ENCODE results near the gene FMO3. TPM values are rescaled to one million over a fixed set of nuclear protein-coding genes. Genes with fewer than 3 reads are reported as not detected.

The FMO3 gene
- total and polyA plus RNA-seq, 2 of the 4 experiments (the other 2 are of a cell fraction): under 0.01 to 0.10 TPM

- WGBS, 2 experiments (ENCODE audit: extremely low coverage in 2 of 2, insufficient read length in 1 of 2): no CpG with 5 or more reads among the region's 5 CpGs
- Histone ChIP-seq H4K8ac (ENCODE audit: low read depth in 2 of 2, low read length in 2 of 2) (no peak overlapping the region), H2BK15ac (ENCODE audit: low read depth, low read length) (no peak overlapping the region), H3K14ac (replicated peaks; ENCODE audit: low read depth, low read length) (no peak overlapping the region), H3K4me1 (ENCODE audit: control insufficient read depth, insufficient read depth, low read length) (peaks cover 13% of the 10 kb centered on the region), H4K5ac (ENCODE audit: low read depth, low read length) (peak overlapping the region; percentile 92; the same call in 1 of the 2 replicates), H2BK20ac (ENCODE audit: low read depth, low read length) (no peak overlapping the region; the same call in 1 of the 2 replicates), H2AK5ac (ENCODE audit: low read depth, low read length) (peak overlapping the region; percentile 26; the same call in 1 of the 2 replicates), H3K9ac (ENCODE audit: low read depth, low read length) (no peak overlapping the region), H3K36me3 (ENCODE audit: control insufficient read depth, insufficient read depth, low read length) (no peaks in the 10 kb centered on the region), H3K27ac (ENCODE audit: insufficient read depth, low read length) (peak overlapping the region; percentile 88; the same call in 1 of the 2 replicates), H4K91ac (ENCODE audit: insufficient read depth, low read depth, low read length) (no peak overlapping the region), H3K23ac (ENCODE audit: low read depth, low read length) (no peak overlapping the region), H3K18ac (ENCODE audit: low read depth, low read length) (peak overlapping the region; percentile 93; the same call in 1 of the 2 replicates), H2AFZ (replicated peaks; ENCODE audit: low read length, poor library complexity) (no peak overlapping the region), H4K20me1 (ENCODE audit: insufficient read depth, low read length) (no peaks in the 10 kb centered on the region), H3K4me2 (ENCODE audit: low read depth, low read length) (no peak overlapping the region), H2BK5ac (ENCODE audit: low read depth, low read length, poor library complexity, severe bottlenecking) (no peak overlapping the region), H3K56ac (ENCODE audit: extremely low read depth, insufficient read depth, low read length) (no peak overlapping the region), H2AK9ac (replicated peaks; ENCODE audit: low read depth, low read length, poor library complexity) (no peak overlapping the region), H3K79me1 (ENCODE audit: low read depth in 1 of 2, low read length in 2 of 2) (no peaks in the 10 kb centered on the region), H3K9me1 (ENCODE audit: insufficient read depth, low read length) (no peaks in the 10 kb centered on the region; the same call in 1 of the 2 replicates), H3K27me3 (ENCODE audit: control insufficient read depth, insufficient read depth, low read length) (no peaks in the 10 kb centered on the region; the same call in 1 of the 2 replicates), H3K4ac (ENCODE audit: low read depth, low read length) (no peak overlapping the region), H3K4me3 (ENCODE audit: insufficient read depth, low read depth, low read length) (no peak overlapping the region), H3K9me3 (ENCODE audit: control insufficient read depth, insufficient read depth, low read length) (no peaks in the 10 kb centered on the region), H2BK120ac (ENCODE audit: low read depth, low read length) (no peak overlapping the region)
- in situ Hi-C loops (cut with MboI; ENCODE audit: low sequenced_read_pairs) (no loop called here), dilution Hi-C loops (cut with HindIII; ENCODE audit: low sequenced_read_pairs, unreplicated experiment) (no loop called here), intact Hi-C loops (cut with micrococcal nuclease) (loop anchor here (5.0 kb wide), 1 partner anchor 172 kb away; the partner anchor contains the start of gene FMO4)
- TF ChIP-seq BHLHE40 (IDR thresholded peaks at IDR 0.05; ENCODE audit: low read depth, low read length) (no peak), USF2 (IDR thresholded peaks at IDR 0.05; ENCODE audit: low read depth, low read length) (no peak), MXI1 (IDR thresholded peaks at IDR 0.05; ENCODE audit: borderline replicate concordance, low read depth, low read length) (no peak), POLR2A (IDR thresholded peaks at IDR 0.05; ENCODE audit: low read depth, low read length) (no peak), SMC3 (IDR thresholded peaks at IDR 0.05; ENCODE audit: low read depth, low read length) (no peak), RCOR1 (IDR thresholded peaks at IDR 0.05; ENCODE audit: insufficient replicate concordance, low read length) (no peak), RFX5 (IDR thresholded peaks at IDR 0.05; ENCODE audit: low read depth, low read length) (no peak), MAFK (IDR thresholded peaks at IDR 0.05; ENCODE audit: low read depth, low read length) (no peak), RAD21 (IDR thresholded peaks at IDR 0.05; ENCODE audit: low read length) (no peak), CTCF (conservative IDR thresholded peaks at IDR 0.05; ENCODE audit: low read depth, low read length) (no peak), MAZ (IDR thresholded peaks at IDR 0.05; ENCODE audit: borderline replicate concordance, low read depth, low read length) (no peak), ELK1 (IDR thresholded peaks at IDR 0.05; ENCODE audit: borderline replicate concordance, low read depth, low read length) (no peak), CEBPB (IDR thresholded peaks at IDR 0.05; ENCODE audit: low read depth, low read length) (no peak), NFE2L2 (IDR thresholded peaks at IDR 0.05; ENCODE audit: low read depth, low read length) (no peak), FOS (IDR thresholded peaks at IDR 0.05; ENCODE audit: low read depth, low read length) (no peak), CHD1 (IDR thresholded peaks at IDR 0.05; ENCODE audit: low read depth, low read length) (no peak)
- ATAC-seq (ENCODE audit: low read depth): no peak
- BruUV-seq (replicated peaks): no TSS peak
- ChIA-PET CTCF (no interaction called here), POLR2A (ENCODE audit: unreplicated experiment) (no interaction called here)
- DNase-seq: no peak
These were observed 49.7 kb downstream of the FMO3 start for GRCh38 chr1:171140401-171140800.
